K562 (cell line): ENCODE results near the gene XRCC2. TPM values are rescaled to one million over a fixed set of nuclear protein-coding genes. Genes with fewer than 3 reads are reported as not detected.

Experiments used
- BCL6 ChIP-seq: fragments of 250-450 bp; sonication (Bioruptor Pico); IDR thresholded peaks from 2 replicates; pipeline ENCODE4 v1.4.0; 2020
- CEBPG ChIP-seq, 3 experiments: fragments of 200-800 bp in 1 of 3; sonication (Bioruptor generic) in 1 of 3; sonication (generic) in 1 of 3; formaldehyde crosslinking in 1 of 3; IDR thresholded peaks in 2 of 3; conservative IDR thresholded peaks in 1 of 3; 2 replicates each; pipeline versions ENCODE4 v1.6.1 to v1.8.0; 2016 to 2022; ENCODE audit warnings: missing compliant biosample characterization in 2 of 3, missing genetic modification characterization in 2 of 3, mild to moderate bottlenecking in 1 of 3, missing genetic modification reagents in 1 of 3
- EHMT2 ChIP-seq: fragments of 450-650 bp; IDR thresholded peaks from 2 replicates; pipeline ENCODE4 v1.6.1; 2018; ENCODE audit warnings: antibody characterized with exemption
- FOXK2 ChIP-seq, 2 experiments: fragments of 450-650 bp; IDR thresholded peaks in 1 of 2; conservative IDR thresholded peaks in 1 of 2; 2 replicates each; pipeline ENCODE4 v1.6.1; 2016; ENCODE audit warnings: low read depth in 2 of 2, mild to moderate bottlenecking in 1 of 2
- HSF4 ChIP-seq: fragments of 250-450 bp; sonication (Bioruptor Pico); IDR thresholded peaks from 2 replicates; pipeline ENCODE4 v2.1.2; 2022; ENCODE audit warnings: mild to moderate bottlenecking, moderate library complexity, borderline replicate concordance
- POLR2AphosphoS5 ChIP-seq: IDR thresholded peaks from 2 replicates; pipeline ENCODE4 v1.6.1; 2011; ENCODE audit warnings: mild to moderate bottlenecking, low read depth, low read length, moderate library complexity; ENCODE audit not compliant: control insufficient read depth, insufficient read depth
- SMC3 ChIP-seq: conservative IDR thresholded peaks from 2 replicates; pipeline ENCODE4 v1.6.1; 2011; ENCODE audit warnings: low read depth, low read length, improper control_type of control experiment; ENCODE audit not compliant: insufficient read depth
- ZNF668 ChIP-seq: fragments of 250-450 bp; sonication (Bioruptor Pico); IDR thresholded peaks from 2 replicates; pipeline ENCODE4 v1.8.0; 2022; ENCODE audit warnings: mild to moderate bottlenecking, inconsistent platforms
- ZNF75A ChIP-seq: fragments of 450-650 bp; formaldehyde crosslinking; IDR thresholded peaks from 2 replicates; pipeline ENCODE4 v1.4.0; 2020; ENCODE audit warnings: mild to moderate bottlenecking
- polyA plus RNA-seq, 8 experiments: library from polyadenylated mRNA; depleted of rRNA in 4 of 8; stranded (reverse) in 5 of 8; unstranded in 3 of 8; fragments of >200 nt; fragmentation: Nextera tagmentation in 2 of 8; fragmentation: Illumina TruSeq in 1 of 8; extraction: Ambion mirVana in 2 of 8; extraction: Trizol in 1 of 8; gene quantifications; 2 replicates each; pipeline versions ENCODE4 v1.2.1 to v1.2.3, GENCODE V29; 2011 to 2014; ENCODE audit warnings: inconsistent platforms in 1 of 8, missing spikeins in 1 of 8
- total RNA-seq, 7 experiments: library from RNA; depleted of rRNA in 6 of 7; stranded (reverse); fragments of >200 nt in 6 of 7; fragmentation: Illumina TruSeq in 2 of 7; extraction: Trizol in 2 of 7; gene quantifications; 2 replicates each; pipeline versions ENCODE4 v1.2.1 to v1.2.3, GENCODE V29; 2011 to 2021; ENCODE audit warnings: low replicate concordance in 1 of 7
- TF ChIP-seq, protein P1 (sequence below): fragments of 450-650 bp; IDR thresholded peaks from 2 replicates; pipeline ENCODE4 v1.6.1; 2016; ENCODE audit warnings: low read depth
- TF ChIP-seq, protein P2 (sequence below): fragments of 150-350 bp; conservative IDR thresholded peaks from 2 replicates; pipeline ENCODE4 v1.6.1; 2014; ENCODE audit warnings: low read length
- TF ChIP-seq, protein P3 (sequence below): fragments of 250-450 bp; sonication (Bioruptor Pico); IDR thresholded peaks from 2 replicates; pipeline ENCODE4 v1.8.0; 2022; ENCODE audit warnings: moderate library complexity, mild to moderate bottlenecking, inconsistent platforms
- TF ChIP-seq, protein P4 (sequence below): sonication (generic); formaldehyde crosslinking; IDR thresholded peaks from 2 replicates; pipeline ENCODE4 v1.8.0; 2022; ENCODE audit warnings: mild to moderate bottlenecking, low read depth, missing genetic modification reagents

XRCC2 gene
- total and polyA plus RNA-seq, 9 of the 15 experiments (the other 6 are each of a cell fraction or from before 2014, with no cell fraction given): 16.2 to 58.0 (median 39.8) TPM

DNA sequence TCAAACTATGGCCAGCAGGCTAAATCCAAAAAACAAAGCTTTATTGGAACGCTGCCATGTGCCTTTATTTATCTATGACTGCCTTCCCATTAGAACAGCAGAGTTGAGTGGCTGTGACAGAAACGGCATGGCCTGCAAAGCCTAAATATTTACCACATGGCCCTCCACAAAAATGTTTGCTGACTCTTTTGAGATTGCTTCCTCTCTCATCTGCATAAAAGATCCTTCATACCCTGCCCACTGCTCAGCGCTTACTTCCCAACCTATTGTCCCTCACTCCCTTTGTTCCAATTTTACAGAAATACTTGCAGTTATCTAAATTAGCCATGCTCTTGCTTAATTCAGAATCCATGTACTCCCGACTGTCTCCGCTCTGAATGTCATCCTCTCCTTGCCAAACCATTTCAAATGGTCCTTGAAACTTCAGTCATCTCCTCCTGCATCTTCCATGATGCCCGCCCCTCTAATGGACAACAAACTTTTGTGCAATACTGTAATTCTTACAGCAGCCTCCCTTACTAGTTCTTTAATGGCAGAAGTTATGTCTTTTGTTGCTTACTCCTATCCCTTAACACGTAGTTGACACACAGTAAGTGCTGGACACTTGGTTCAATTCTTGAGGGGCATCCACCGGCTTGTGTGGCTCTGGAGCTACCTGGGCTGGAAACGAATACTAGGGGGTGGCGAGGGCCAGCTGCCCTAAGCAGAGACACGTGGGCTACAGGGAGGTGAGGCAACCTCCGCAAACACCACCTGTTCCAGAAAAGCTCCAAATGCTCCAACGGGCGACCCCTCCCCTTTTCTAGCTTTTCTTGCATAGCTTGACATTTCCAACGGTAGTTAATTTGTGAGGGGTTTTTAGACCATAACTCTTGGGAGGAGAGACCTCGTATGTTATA, 832 bp downstream of the XRCC2 start (continued):
- TF ChIP-seq POLR2AphosphoS5: no peak
- TF ChIP-seq, protein P1, sequence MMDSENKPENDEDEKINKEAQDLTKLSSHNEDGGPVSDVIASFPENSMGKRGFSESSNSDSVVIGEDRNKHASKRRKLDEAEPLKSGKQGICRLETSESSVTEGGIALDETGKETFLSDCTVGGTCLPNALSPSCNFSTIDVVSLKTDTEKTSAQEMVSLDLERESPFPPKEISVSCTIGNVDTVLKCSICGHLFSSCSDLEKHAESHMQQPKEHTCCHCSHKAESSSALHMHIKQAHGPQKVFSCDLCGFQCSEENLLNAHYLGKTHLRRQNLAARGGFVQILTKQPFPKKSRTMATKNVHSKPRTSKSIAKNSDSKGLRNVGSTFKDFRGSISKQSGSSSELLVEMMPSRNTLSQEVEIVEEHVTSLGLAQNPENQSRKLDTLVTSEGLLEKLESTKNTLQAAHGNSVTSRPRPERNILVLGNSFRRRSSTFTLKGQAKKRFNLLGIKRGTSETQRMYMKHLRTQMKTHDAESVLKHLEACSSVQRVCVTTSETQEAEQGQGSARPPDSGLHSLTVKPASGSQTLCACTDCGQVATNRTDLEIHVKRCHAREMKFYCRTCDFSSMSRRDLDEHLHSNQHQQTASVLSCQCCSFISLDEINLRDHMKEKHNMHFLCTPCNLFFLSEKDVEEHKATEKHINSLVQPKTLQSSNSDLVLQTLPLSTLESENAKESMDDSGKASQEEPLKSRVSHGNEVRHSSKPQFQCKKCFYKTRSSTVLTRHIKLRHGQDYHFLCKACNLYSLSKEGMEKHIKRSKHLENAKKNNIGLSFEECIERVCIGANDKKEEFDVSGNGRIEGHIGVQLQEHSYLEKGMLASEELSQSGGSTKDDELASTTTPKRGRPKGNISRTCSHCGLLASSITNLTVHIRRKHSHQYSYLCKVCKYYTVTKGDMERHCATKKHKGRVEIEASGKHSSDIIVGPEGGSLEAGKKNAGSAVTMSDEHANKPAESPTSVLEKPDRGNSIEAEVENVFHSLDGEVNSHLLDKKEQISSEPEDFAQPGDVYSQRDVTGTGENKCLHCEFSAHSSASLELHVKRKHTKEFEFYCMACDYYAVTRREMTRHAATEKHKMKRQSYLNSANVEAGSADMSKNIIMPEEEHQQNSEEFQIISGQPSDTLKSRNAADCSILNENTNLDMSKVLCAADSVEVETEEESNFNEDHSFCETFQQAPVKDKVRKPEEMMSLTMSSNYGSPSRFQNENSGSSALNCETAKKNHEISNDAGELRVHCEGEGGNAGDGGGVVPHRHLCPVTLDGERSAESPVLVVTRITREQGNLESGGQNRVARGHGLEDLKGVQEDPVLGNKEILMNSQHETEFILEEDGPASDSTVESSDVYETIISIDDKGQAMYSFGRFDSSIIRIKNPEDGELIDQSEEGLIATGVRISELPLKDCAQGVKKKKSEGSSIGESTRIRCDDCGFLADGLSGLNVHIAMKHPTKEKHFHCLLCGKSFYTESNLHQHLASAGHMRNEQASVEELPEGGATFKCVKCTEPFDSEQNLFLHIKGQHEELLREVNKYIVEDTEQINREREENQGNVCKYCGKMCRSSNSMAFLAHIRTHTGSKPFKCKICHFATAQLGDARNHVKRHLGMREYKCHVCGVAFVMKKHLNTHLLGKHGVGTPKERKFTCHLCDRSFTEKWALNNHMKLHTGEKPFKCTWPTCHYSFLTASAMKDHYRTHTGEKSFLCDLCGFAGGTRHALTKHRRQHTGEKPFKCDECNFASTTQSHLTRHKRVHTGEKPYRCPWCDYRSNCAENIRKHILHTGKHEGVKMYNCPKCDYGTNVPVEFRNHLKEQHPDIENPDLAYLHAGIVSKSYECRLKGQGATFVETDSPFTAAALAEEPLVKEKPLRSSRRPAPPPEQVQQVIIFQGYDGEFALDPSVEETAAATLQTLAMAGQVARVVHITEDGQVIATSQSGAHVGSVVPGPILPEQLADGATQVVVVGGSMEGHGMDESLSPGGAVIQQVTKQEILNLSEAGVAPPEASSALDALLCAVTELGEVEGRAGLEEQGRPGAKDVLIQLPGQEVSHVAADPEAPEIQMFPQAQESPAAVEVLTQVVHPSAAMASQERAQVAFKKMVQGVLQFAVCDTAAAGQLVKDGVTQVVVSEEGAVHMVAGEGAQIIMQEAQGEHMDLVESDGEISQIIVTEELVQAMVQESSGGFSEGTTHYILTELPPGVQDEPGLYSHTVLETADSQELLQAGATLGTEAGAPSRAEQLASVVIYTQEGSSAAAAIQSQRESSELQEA: no peak; the same call in 1 of the 2 replicates
- TF ChIP-seq EHMT2: no peak
- peak; percentile 75 for TF ChIP-seq CEBPG (CRISPR knock-in tag; IDR thresholded peaks at IDR 0.05)
- TF ChIP-seq CEBPG (tag; conservative IDR thresholded peaks at IDR 0.05 in 1 of 2, IDR thresholded peaks at IDR 0.05 in 1 of 2): peak; percentile 53 to 57; a peak in 3 of 4 replicates
- no peak for TF ChIP-seq ZNF668 (CRISPR knock-in tag)
- TF ChIP-seq, protein P2, sequence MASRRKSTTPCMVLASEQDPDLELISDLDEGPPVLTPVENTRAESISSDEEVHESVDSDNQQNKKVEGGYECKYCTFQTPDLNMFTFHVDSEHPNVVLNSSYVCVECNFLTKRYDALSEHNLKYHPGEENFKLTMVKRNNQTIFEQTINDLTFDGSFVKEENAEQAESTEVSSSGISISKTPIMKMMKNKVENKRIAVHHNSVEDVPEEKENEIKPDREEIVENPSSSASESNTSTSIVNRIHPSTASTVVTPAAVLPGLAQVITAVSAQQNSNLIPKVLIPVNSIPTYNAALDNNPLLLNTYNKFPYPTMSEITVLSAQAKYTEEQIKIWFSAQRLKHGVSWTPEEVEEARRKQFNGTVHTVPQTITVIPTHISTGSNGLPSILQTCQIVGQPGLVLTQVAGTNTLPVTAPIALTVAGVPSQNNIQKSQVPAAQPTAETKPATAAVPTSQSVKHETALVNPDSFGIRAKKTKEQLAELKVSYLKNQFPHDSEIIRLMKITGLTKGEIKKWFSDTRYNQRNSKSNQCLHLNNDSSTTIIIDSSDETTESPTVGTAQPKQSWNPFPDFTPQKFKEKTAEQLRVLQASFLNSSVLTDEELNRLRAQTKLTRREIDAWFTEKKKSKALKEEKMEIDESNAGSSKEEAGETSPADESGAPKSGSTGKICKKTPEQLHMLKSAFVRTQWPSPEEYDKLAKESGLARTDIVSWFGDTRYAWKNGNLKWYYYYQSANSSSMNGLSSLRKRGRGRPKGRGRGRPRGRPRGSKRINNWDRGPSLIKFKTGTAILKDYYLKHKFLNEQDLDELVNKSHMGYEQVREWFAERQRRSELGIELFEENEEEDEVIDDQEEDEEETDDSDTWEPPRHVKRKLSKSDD: no peak
- TF ChIP-seq BCL6: no peak
- no peak for TF ChIP-seq ZNF75A
- TF ChIP-seq FOXK2 (conservative IDR thresholded peaks at IDR 0.05 in 1 of 2, IDR thresholded peaks at IDR 0.05 in 1 of 2; ENCODE audit: low read depth in 2 of 2): peak; percentile 60 to 63
- TF ChIP-seq SMC3: no peak
- TF ChIP-seq HSF4: no peak
- TF ChIP-seq, protein P3, sequence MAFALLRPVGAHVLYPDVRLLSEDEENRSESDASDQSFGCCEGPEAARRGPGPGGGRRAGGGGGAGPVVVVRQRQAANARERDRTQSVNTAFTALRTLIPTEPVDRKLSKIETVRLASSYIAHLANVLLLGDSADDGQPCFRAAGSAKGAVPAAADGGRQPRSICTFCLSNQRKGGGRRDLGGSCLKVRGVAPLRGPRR (CRISPR knock-in tag): no peak
- TF ChIP-seq, protein P4, sequence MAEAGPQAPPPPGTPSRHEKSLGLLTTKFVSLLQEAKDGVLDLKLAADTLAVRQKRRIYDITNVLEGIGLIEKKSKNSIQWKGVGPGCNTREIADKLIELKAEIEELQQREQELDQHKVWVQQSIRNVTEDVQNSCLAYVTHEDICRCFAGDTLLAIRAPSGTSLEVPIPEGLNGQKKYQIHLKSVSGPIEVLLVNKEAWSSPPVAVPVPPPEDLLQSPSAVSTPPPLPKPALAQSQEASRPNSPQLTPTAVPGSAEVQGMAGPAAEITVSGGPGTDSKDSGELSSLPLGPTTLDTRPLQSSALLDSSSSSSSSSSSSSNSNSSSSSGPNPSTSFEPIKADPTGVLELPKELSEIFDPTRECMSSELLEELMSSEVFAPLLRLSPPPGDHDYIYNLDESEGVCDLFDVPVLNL (CRISPR knock-in tag): peak; percentile 44; the same call in 1 of the 2 replicates
